ENCODE measurements around the gene ZIC1. TPM values are rescaled to one million over a fixed set of nuclear protein-coding genes. Genes with fewer than 3 reads are reported as not detected.

The ZIC1 gene
- total RNA-seq, 3 donors from 2014 or later: 2.0 to 6.1 TPM; not detected in 1

DNA sequence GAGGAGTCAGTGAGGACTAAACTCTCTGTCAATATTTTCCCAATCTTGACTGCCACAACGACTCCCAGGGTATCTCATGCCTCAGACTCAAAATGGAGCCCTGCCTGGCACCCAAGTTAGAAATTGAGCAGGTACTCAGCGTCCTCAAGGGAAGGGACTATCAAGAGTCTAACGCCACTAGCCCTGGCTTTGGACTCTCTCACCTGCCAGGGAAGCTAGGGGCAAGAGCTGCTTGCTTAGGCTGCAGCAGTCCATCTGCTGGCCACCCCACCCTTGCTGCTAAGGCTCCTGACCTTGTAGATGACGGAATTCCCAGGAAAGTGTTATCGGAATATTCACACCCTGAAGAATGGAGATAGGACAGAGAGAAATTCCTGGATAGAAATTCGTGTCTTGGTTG, 35.9 kb upstream of the ZIC1 start:
- H3K4me3 ChIP-seq: no peak overlapping the region
- TF ChIP-seq CTCF (IDR thresholded peaks at IDR 0.05) (no peak), POLR2A (IDR thresholded peaks at IDR 0.05) (no peak)
- H3K27me3 ChIP-seq: peaks cover 0 to 95% of the 10 kb centered on the region in 2 donors
- no peak for DNase-seq (ENCODE audit: low spot score in 2 of 2)
- H3K36me3 ChIP-seq: no peaks in the 10 kb centered on the region
- H3K27ac ChIP-seq: no peak overlapping the region
- intact Hi-C loops (cut with DNase I; ENCODE audit: low total_unique reads): no loop called here
- H3K4me1 ChIP-seq: no peaks in the 10 kb centered on the region
- no peaks in the 10 kb centered on the region for H3K9me3 ChIP-seq

- Histone ChIP-seq H3K36me3 (no peaks in the 10 kb centered on the region), H3K4me3 (no peak overlapping the region), H3K27me3 (peaks cover 0 to 93% of the 10 kb centered on the region in 2 donors), H3K27ac (no peak overlapping the region), H3K4me1 (no peaks in the 10 kb centered on the region), H3K9me3 (no peaks in the 10 kb centered on the region)
- no peak for TF ChIP-seq CTCF (IDR thresholded peaks at IDR 0.05)
- TF ChIP-seq POLR2A (IDR thresholded peaks at IDR 0.05): no peak
- no peak for TF ChIP-seq POLR2AphosphoS5 (IDR thresholded peaks at IDR 0.05)
- DNase-seq (ENCODE audit: low spot score in 2 of 2): no peak
- intact Hi-C loops (cut with DNase I; ENCODE audit: low total_unique reads): no loop called here
Measured at GRCh38 chr3:147377412-147378367, 31.5 kb upstream of the ZIC1 start.

DNA sequence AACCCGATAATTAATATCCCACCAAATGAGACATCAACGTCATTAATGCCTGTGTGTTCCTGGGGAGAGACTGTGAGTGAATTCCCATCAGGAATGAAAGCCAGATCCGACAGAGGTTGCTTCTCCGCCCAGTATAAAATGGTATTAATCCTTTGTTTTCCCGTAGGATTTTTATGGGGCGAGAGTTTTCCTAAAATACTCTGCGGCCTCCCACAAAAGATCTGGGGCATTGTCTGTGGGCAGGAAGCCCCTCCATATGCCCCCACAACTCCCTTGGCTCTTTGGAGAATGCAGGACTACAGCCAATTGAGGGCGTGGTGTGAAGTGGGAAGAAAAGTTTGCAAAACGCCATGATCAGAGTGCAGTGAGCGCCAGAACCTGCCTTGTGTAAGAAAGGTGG, 29.5 kb upstream of the ZIC1 start:
- no peaks in the 10 kb centered on the region for H3K36me3 ChIP-seq
- no peaks in the 10 kb centered on the region for H3K4me1 ChIP-seq
- DNase-seq (ENCODE audit: low spot score in 2 of 2): no peak
- H3K27ac ChIP-seq: no peak overlapping the region
- TF ChIP-seq CTCF (IDR thresholded peaks at IDR 0.05) (no peak), POLR2A (IDR thresholded peaks at IDR 0.05) (no peak), POLR2AphosphoS5 (IDR thresholded peaks at IDR 0.05) (no peak)
- no peaks in the 10 kb centered on the region for H3K9me3 ChIP-seq
- intact Hi-C loops (cut with DNase I; ENCODE audit: low total_unique reads): no loop called here
- H3K27me3 ChIP-seq: peaks cover 0 to 94% of the 10 kb centered on the region in 2 donors
- no peak overlapping the region for H3K4me3 ChIP-seq

DNA sequence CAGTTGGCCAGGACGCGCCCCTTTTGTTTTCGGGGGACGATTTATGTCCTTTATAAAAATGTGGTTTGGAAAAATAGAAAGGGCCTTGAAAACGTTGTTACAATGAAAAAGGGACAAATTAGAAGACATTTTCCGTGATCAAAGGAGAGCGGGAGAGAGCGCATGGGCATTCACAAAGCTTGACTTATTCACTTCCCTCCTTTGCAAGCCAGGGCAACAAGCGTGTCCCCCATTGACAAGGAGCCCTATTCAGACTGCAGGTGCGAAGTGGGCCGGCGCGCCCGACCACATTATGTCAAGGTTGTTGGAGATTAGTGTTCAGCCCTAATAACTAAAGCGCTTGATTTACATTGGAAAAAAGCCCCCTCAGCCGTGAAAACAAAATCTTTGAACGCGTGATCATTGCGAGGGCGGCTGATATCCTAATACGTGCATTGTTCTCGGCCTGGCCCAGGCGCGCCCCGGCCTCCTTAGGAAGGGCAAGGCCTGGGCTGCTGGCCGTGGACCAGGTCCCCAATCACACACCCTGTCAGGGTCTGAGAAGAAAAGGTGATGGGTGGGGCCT, 28.7 kb upstream of the ZIC1 start:
- peaks cover 0 to 96% of the 10 kb centered on the region in 2 donors for H3K27me3 ChIP-seq
- TF ChIP-seq POLR2A (IDR thresholded peaks at IDR 0.05) (no peak), CTCF (IDR thresholded peaks at IDR 0.05) (no peak), POLR2AphosphoS5 (IDR thresholded peaks at IDR 0.05) (no peak)
- no peak for DNase-seq (ENCODE audit: low spot score in 2 of 2)
- no peaks in the 10 kb centered on the region for H3K9me3 ChIP-seq
- no peak overlapping the region for H3K27ac ChIP-seq
- intact Hi-C loops (cut with DNase I; ENCODE audit: low total_unique reads): no loop called here
- H3K4me3 ChIP-seq: no peak overlapping the region
- no peaks in the 10 kb centered on the region for H3K4me1 ChIP-seq
- H3K36me3 ChIP-seq: no peaks in the 10 kb centered on the region

GRCh38 chr3:147380977-147381376, 28.2 kb upstream of the ZIC1 start:
- H3K9me3 ChIP-seq: no peaks in the 10 kb centered on the region
- no peaks in the 10 kb centered on the region for H3K4me1 ChIP-seq
- no peaks in the 10 kb centered on the region for H3K36me3 ChIP-seq
- no peak overlapping the region for H3K27ac ChIP-seq
- DNase-seq (ENCODE audit: low spot score in 2 of 2): no peak
- no peak for TF ChIP-seq POLR2AphosphoS5 (IDR thresholded peaks at IDR 0.05)
- no peak for TF ChIP-seq POLR2A (IDR thresholded peaks at IDR 0.05)
- no peak for TF ChIP-seq CTCF (IDR thresholded peaks at IDR 0.05)
- H3K27me3 ChIP-seq: peaks cover 0 to 98% of the 10 kb centered on the region in 2 donors
- H3K4me3 ChIP-seq: no peak overlapping the region
- intact Hi-C loops (cut with DNase I; ENCODE audit: low total_unique reads): no loop called here

Data from breast epithelium (tissue), 4 donors.